H9 (cell line): ENCODE results near the gene SCTR. TPM values are rescaled to one million over a fixed set of nuclear protein-coding genes. Genes with fewer than 3 reads are reported as not detected.

ENCODE experiments used
- DNase-seq: peaks from one replicate; pipeline ENCODE4 v3.0.0-alpha.2; 2017
- H2AFZ ChIP-seq: one replicate; pipeline ENCODE4 v1.6.1; 2013; ENCODE audit warnings: mild to moderate bottlenecking, low read length, control low read depth, moderate library complexity
- H2AK5ac ChIP-seq: 2 replicates; pipeline ENCODE4 v1.6.1; 2013; ENCODE audit warnings: low read length, control low read depth, mixed read lengths; ENCODE audit not compliant: insufficient read length
- H2BK120ac ChIP-seq: one replicate; pipeline ENCODE4 v1.6.1; 2013; ENCODE audit warnings: low read depth, mild to moderate bottlenecking, low read length, control low read depth, inconsistent platforms; ENCODE audit not compliant: poor library complexity, severe bottlenecking
- H2BK12ac ChIP-seq: 2 replicates; pipeline ENCODE4 v1.6.1; 2013; ENCODE audit warnings: low read length, control low read depth, mixed read lengths, low read depth; ENCODE audit not compliant: insufficient read length
- H2BK15ac ChIP-seq: 2 replicates; pipeline ENCODE4 v1.6.1; 2013; ENCODE audit warnings: low read depth, low read length, control low read depth
- H2BK20ac ChIP-seq: one replicate; pipeline ENCODE4 v1.6.1; 2013; ENCODE audit warnings: low read depth, mild to moderate bottlenecking, low read length, control low read depth, inconsistent platforms; ENCODE audit not compliant: poor library complexity, severe bottlenecking
- H2BK5ac ChIP-seq: 2 replicates; pipeline ENCODE4 v1.6.1; 2013; ENCODE audit warnings: low read length, control low read depth, mixed read lengths; ENCODE audit not compliant: insufficient read length
- H3K14ac ChIP-seq: 2 replicates; pipeline ENCODE4 v1.6.1; 2013; ENCODE audit warnings: low read length, control low read depth; ENCODE audit not compliant: insufficient read depth
- H3K18ac ChIP-seq: 2 replicates; pipeline ENCODE4 v1.6.1; 2013; ENCODE audit warnings: low read depth, mild to moderate bottlenecking, mixed read lengths, low read length, control low read depth; ENCODE audit not compliant: insufficient read length
- H3K23ac ChIP-seq: 2 replicates; pipeline ENCODE4 v1.6.1; 2013; ENCODE audit warnings: low read length, control low read depth, mixed read lengths, low read depth; ENCODE audit not compliant: insufficient read length
- H3K23me2 ChIP-seq: 2 replicates; pipeline ENCODE4 v1.6.1; 2013; ENCODE audit warnings: low read depth, mild to moderate bottlenecking, mixed read lengths, low read length, control low read depth; ENCODE audit not compliant: insufficient read length, poor library complexity, severe bottlenecking
- H3K27ac ChIP-seq: 2 replicates; pipeline ENCODE4 v1.5.1; 2013; ENCODE audit warnings: low read length, control low read depth, mixed read lengths, low read depth; ENCODE audit not compliant: insufficient read length
- H3K27me3 ChIP-seq: 2 replicates; pipeline ENCODE4 v1.6.1; 2013; ENCODE audit warnings: low read length, control low read depth, inconsistent platforms; ENCODE audit not compliant: insufficient read depth
- H3K4ac ChIP-seq: 2 replicates; pipeline ENCODE4 v1.6.1; 2013; ENCODE audit warnings: low read depth, mild to moderate bottlenecking, control low read depth, inconsistent platforms, low read length, moderate library complexity
- H3K4me1 ChIP-seq: 2 replicates; pipeline ENCODE4 v1.6.1; 2013; ENCODE audit warnings: low read length, control low read depth, inconsistent platforms; ENCODE audit not compliant: insufficient read depth
- H3K4me2 ChIP-seq: 2 replicates; pipeline ENCODE4 v1.6.1; 2013; ENCODE audit warnings: low read length, control low read depth, mixed read lengths; ENCODE audit not compliant: insufficient read length, insufficient read depth
- H3K56ac ChIP-seq: 2 replicates; pipeline ENCODE4 v1.6.1; 2013; ENCODE audit warnings: low read depth, mild to moderate bottlenecking, mixed read lengths, low read length, control low read depth; ENCODE audit not compliant: insufficient read length
- H3K79me1 ChIP-seq: 2 replicates; pipeline ENCODE4 v1.6.1; 2013; ENCODE audit warnings: low read depth, mild to moderate bottlenecking, moderate library complexity, low read length, control low read depth, inconsistent platforms; ENCODE audit not compliant: insufficient read depth, poor library complexity, severe bottlenecking
- H3K79me2 ChIP-seq: 2 replicates; pipeline ENCODE4 v1.6.1; 2013; ENCODE audit warnings: low read length, control low read depth, inconsistent platforms; ENCODE audit not compliant: insufficient read depth
- H3K9ac ChIP-seq: 2 replicates; pipeline ENCODE4 v1.6.1; 2013; ENCODE audit warnings: low read length, control low read depth, mixed read lengths; ENCODE audit not compliant: insufficient read length; ENCODE audit errors: extremely low read depth
- H3K9me3 ChIP-seq: one replicate; pipeline ENCODE4 v1.6.1; 2013; ENCODE audit warnings: low read depth, low read length, inconsistent platforms; ENCODE audit not compliant: control insufficient read depth
- H3T11ph ChIP-seq: one replicate; pipeline ENCODE4 v1.6.1; 2013; ENCODE audit warnings: mild to moderate bottlenecking, low read length, control low read depth, inconsistent platforms
- H4K20me1 ChIP-seq: one replicate; pipeline ENCODE4 v1.6.1; 2013; ENCODE audit not compliant: control insufficient read depth, insufficient read length, insufficient read depth
- H4K5ac ChIP-seq: 2 replicates; pipeline ENCODE4 v1.6.1; 2013; ENCODE audit warnings: low read depth, mild to moderate bottlenecking, mixed read lengths, low read length, control low read depth; ENCODE audit not compliant: insufficient read length
- H4K8ac ChIP-seq: replicated peaks from 2 replicates; pipeline ENCODE4 v1.6.1; 2013; ENCODE audit warnings: low read length, control low read depth, mixed read lengths, low read depth; ENCODE audit not compliant: insufficient read length
- H4K91ac ChIP-seq: 2 replicates; pipeline ENCODE4 v1.6.1; 2013; ENCODE audit warnings: low read depth, mild to moderate bottlenecking, moderate library complexity, mixed read lengths, low read length, control low read depth; ENCODE audit not compliant: insufficient read length
- H3K27ac Mint-ChIP-seq, 3 experiments: 2 replicates in 2 of 3; 3 replicates in 1 of 3; pipeline ENCODE4 v1.8.0; 2020 to 2021; ENCODE audit warnings: mixed read lengths in 3 of 3, mild to moderate bottlenecking in 1 of 3, moderate library complexity in 1 of 3
- H3K27me3 Mint-ChIP-seq: 2 replicates; pipeline ENCODE4 v1.8.0; 2021; ENCODE audit warnings: low read depth, mild to moderate bottlenecking, moderate library complexity, mixed read lengths
- H3K36me3 Mint-ChIP-seq, 3 experiments: 2 replicates in 2 of 3; 3 replicates in 1 of 3; pipeline ENCODE4 v1.8.0; 2020 to 2021; ENCODE audit warnings: low read depth in 3 of 3, mixed read lengths in 3 of 3; ENCODE audit not compliant: insufficient read depth in 1 of 3
- H3K4me1 Mint-ChIP-seq, 2 experiments: 2 replicates each; pipeline ENCODE4 v1.8.0; 2020; ENCODE audit warnings: mixed read lengths in 2 of 2
- H3K4me3 Mint-ChIP-seq, 2 experiments: 2 replicates in 1 of 2; 3 replicates in 1 of 2; pipeline ENCODE4 v1.8.0; 2020 to 2021; ENCODE audit warnings: mild to moderate bottlenecking in 2 of 2, mixed read lengths in 2 of 2, moderate library complexity in 1 of 2
- H3K9me3 Mint-ChIP-seq, 2 experiments: 2 replicates in 1 of 2; 3 replicates in 1 of 2; pipeline ENCODE4 v1.8.0; 2020; ENCODE audit warnings: mild to moderate bottlenecking in 2 of 2, mixed read lengths in 2 of 2, moderate library complexity in 1 of 2
- WGBS: extraction: QIAGEN DNeasy Blood & Tissue Kit; methylation state at CpG from one replicate; pipeline ENCODE4 v1.1.7; 2013; ENCODE audit warnings: missing lambda C conversion rate, low lambda C conversion rate, mixed read lengths; ENCODE audit not compliant: insufficient read length; ENCODE audit errors: extremely low coverage; 5-methylcytosine and 5-hydroxymethylcytosine counted together
- total RNA-seq: library from RNA; stranded (reverse); gene quantifications from 2 replicates; pipeline ENCODE4 v1.2.1, GENCODE V29; 2021
- TF ChIP-seq, protein P1 (sequence below): fragments of 200-600 bp; sonication (generic); conservative IDR thresholded peaks from 3 replicates; pipeline ENCODE4 v1.8.0; 2021; ENCODE audit warnings: antibody characterized with exemption, mild to moderate bottlenecking

Gene SCTR
- total RNA-seq, 1 experiment from 2014 or later: not detected

DNA sequence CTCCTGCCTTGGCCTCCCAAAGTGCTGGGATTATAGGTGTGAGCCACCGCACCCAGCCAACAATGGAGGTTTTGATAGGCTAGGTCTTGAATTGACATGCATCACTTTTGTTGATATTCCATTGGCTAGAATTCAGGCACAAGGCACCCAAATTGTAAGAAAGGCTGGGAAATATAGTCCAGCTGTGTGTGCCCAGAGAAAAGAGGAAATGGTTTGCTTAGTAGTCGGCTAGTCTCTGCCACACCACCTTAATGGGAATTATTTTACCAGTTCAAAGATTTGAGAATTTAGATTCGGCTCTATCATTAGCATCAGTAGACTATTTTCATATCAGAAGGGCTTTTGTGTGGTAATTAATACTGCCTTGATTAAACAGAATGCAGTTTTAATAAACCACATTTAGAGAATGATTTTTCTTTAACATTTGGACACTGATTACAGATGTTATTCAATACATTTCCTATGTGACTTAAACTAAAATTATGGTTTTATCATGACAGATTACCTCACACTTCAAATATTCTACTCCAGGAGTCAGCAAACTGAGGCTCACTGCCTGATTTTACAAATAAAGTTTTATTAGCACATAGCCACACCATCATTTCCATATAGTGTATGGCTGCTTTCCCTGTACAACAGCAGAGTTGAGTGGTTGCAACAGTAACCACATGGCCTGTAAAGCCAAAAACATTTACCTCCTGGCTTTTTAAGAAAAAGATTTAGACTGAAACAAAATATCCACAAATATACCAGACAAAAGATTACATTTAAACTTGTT lies 130.1 kb downstream of the SCTR start:
- Histone ChIP-seq H4K20me1 (no peaks in the 10 kb centered on the region), H3K4me2 (no peak overlapping the region), H3K27me3 (no peaks in the 10 kb centered on the region), H3T11ph (no peak overlapping the region), H2BK20ac (no peak overlapping the region), H3K23ac (no peak overlapping the region), H3K79me1 (no peaks in the 10 kb centered on the region), H3K27ac (no peak overlapping the region), H4K91ac (no peak overlapping the region), H3K4ac (no peak overlapping the region), H3K56ac (no peak overlapping the region), H3K79me2 (no peaks in the 10 kb centered on the region), H2BK12ac (no peak overlapping the region), H3K23me2 (no peaks in the 10 kb centered on the region), H2AFZ (no peak overlapping the region), H3K4me1 (no peaks in the 10 kb centered on the region), H4K5ac (no peak overlapping the region), H2AK5ac (no peak overlapping the region), H4K8ac (no peak overlapping the region), H3K18ac (no peak overlapping the region), H2BK5ac (no peak overlapping the region), H2BK120ac (no peak overlapping the region), H3K14ac (no peak overlapping the region), H3K9me3 (no peaks in the 10 kb centered on the region), H3K9ac (no peak overlapping the region), H2BK15ac (no peak overlapping the region)
- Mint-ChIP-seq H3K36me3 (no peaks in the 10 kb centered on the region; a peak in 1 of 7 replicates), H3K27ac (no peak overlapping the region), H3K27me3 (no peaks in the 10 kb centered on the region), H3K4me1 (peaks cover 18 to 21% of the 10 kb centered on the region in 2 experiments), H3K4me3 (no peak overlapping the region), H3K9me3 (no peaks in the 10 kb centered on the region)
- no CpG with 5 or more reads among the region's 3 CpGs for WGBS
- TF ChIP-seq, protein P1, sequence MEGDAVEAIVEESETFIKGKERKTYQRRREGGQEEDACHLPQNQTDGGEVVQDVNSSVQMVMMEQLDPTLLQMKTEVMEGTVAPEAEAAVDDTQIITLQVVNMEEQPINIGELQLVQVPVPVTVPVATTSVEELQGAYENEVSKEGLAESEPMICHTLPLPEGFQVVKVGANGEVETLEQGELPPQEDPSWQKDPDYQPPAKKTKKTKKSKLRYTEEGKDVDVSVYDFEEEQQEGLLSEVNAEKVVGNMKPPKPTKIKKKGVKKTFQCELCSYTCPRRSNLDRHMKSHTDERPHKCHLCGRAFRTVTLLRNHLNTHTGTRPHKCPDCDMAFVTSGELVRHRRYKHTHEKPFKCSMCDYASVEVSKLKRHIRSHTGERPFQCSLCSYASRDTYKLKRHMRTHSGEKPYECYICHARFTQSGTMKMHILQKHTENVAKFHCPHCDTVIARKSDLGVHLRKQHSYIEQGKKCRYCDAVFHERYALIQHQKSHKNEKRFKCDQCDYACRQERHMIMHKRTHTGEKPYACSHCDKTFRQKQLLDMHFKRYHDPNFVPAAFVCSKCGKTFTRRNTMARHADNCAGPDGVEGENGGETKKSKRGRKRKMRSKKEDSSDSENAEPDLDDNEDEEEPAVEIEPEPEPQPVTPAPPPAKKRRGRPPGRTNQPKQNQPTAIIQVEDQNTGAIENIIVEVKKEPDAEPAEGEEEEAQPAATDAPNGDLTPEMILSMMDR: no peak
- no peak for DNase-seq

Other genes with a start within 250 kb of the SCTR start
- 5.7 and 7.7 TPM in 2 replicates for gene C2orf76, start 157.6 kb downstream of the SCTR start, total RNA-seq
- 127 and 128 TPM in 2 replicates for gene DBI, start 157.5 kb downstream of the SCTR start, total RNA-seq
- gene TMEM37, start 92.6 kb downstream of the SCTR start, total RNA-seq: 4.2 and 4.8 TPM in 2 replicates
- 0.20 and 0.46 TPM in 2 replicates for gene CFAP221, start 20.0 kb upstream of the SCTR start, total RNA-seq
- 26.4 and 28.4 TPM in 2 replicates for gene TMEM177, start 154.7 kb upstream of the SCTR start, total RNA-seq
- gene PTPN4, start 235.4 kb upstream of the SCTR start, total RNA-seq: 80.5 and 89.8 TPM in 2 replicates